Suprapubic skin (tissue), 4 donors: ENCODE data around the gene PARVG.

Experiments used
- POLR2A ChIP-seq, 2 donors: fragments of 450-650 bp; IDR thresholded peaks; one replicate each; pipeline ENCODE4 v1.6.1; 2017; ENCODE audit warnings: antibody characterized with exemption in 2 of 2, mild to moderate bottlenecking in 2 of 2, moderate library complexity in 2 of 2
- POLR2AphosphoS5 ChIP-seq, 3 donors: sonication (generic); formaldehyde crosslinking; IDR thresholded peaks; one replicate each; pipeline ENCODE4 v1.6.1; 2017; ENCODE audit warnings: antibody characterized with exemption in 3 of 3
- TF ChIP-seq, protein P1 (sequence below), 2 donors: fragments of 200-600 bp in 1 of 2; fragments of 450-650 bp in 1 of 2; sonication (generic) in 1 of 2; IDR thresholded peaks; one replicate each; pipeline ENCODE4 v1.5.1; 2016 to 2019; ENCODE audit warnings: antibody characterized with exemption in 2 of 2, mild to moderate bottlenecking in 1 of 2, moderate library complexity in 1 of 2

DNA sequence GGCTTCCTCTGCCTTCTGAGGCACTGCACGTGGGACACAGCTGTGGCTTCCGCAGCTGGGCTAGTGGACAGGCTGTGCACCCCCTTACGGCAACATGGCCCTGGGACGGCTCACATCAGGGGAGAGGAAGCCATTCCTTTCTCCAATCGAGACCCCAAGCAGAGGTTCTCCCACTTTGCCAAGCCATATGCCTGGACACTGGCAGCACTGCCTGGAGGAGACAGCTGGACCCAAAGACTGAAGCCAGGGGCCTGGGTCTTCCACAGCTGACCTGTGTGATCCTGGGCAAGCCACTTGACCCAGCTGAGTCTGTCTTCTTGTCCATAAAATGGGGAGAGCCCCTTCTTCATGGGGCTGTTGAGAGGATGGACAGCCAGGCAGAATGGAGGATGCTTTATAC lies 66.6 kb downstream of the PARVG start:
- TF ChIP-seq, protein P1, sequence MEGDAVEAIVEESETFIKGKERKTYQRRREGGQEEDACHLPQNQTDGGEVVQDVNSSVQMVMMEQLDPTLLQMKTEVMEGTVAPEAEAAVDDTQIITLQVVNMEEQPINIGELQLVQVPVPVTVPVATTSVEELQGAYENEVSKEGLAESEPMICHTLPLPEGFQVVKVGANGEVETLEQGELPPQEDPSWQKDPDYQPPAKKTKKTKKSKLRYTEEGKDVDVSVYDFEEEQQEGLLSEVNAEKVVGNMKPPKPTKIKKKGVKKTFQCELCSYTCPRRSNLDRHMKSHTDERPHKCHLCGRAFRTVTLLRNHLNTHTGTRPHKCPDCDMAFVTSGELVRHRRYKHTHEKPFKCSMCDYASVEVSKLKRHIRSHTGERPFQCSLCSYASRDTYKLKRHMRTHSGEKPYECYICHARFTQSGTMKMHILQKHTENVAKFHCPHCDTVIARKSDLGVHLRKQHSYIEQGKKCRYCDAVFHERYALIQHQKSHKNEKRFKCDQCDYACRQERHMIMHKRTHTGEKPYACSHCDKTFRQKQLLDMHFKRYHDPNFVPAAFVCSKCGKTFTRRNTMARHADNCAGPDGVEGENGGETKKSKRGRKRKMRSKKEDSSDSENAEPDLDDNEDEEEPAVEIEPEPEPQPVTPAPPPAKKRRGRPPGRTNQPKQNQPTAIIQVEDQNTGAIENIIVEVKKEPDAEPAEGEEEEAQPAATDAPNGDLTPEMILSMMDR (IDR thresholded peaks at IDR 0.05), result no peak
- TF ChIP-seq POLR2A (IDR thresholded peaks at IDR 0.05) (no peak), POLR2AphosphoS5 (IDR thresholded peaks at IDR 0.05) (no peak)
